Measurements from ENCODE around the gene SUMO2. TPM values are rescaled to one million over a fixed set of nuclear protein-coding genes. Genes with fewer than 3 reads are reported as not detected.
"Not testable (repeated sequence)": the region's sequence is repeated elsewhere in the genome, so short reads cannot be mapped to it uniquely, and the experiment has no call there.

The SUMO2 gene
- 100 to 1,000 TPM; 231 to 246 TPM for total RNA-seq
- long read RNA-seq, transcript SUMO2-202 (4 exons, 3,190 nt) = major isoform, 61 of 64 reads
- long read RNA-seq, partial matches to known transcripts = 0 of 64 reads
- long read RNA-seq, other reads (novel, unspliced or antisense) = 1 of 64 reads

DNA sequence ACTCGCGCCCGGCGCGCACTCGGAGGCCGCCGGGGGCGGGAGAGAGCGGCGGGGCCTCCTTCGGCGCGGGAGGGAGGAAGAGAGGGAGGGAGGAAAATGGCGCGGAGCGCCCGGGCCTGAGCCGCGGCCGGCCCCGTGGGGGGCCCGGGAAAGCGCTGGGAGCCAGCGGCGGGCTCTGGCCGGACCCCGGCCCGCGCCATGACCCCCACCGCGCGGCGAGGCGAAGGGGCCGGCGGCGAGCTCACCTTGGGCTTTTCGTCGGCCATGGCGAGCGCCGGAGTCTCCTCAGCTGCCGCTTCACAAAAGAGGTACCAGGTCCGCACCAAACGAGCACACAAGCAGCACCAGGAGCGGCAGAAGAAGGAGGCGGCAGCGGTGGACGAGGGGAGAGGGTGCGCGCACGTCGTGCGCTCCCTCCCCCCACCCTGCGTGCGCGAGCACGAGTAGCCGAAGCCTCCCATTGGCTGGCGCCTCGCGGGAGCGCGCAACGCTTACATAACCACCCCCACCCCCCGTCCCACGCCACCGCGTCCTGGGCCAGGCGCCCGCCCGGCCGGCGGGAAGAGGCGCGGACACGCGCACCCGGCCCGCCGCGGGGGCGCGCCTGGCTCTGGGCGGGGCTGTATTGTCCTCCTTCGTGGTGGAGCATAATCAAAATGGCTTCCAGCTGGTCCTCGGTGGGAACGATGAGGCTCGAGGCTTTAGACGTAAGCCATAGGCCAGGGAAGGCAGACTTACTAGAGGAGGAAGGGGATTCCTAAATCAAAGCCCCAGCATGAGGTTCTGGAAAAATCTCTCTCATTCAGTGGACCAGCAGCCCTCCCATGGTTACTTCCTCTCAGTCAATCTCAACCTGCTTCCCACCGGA is at the start of gene SUMO2:
TSS of gene SUMO2 (minus strand) at position 391 of the 868 bp plus-strand sequence. CDS start at position 266, 125 bp downstream.
- intact Hi-C loops (cut with DNase I) = no loop called here
- DNase-seq = peak; percentile 95
- ATAC-seq = peak; percentile 95 to 96

DNA sequence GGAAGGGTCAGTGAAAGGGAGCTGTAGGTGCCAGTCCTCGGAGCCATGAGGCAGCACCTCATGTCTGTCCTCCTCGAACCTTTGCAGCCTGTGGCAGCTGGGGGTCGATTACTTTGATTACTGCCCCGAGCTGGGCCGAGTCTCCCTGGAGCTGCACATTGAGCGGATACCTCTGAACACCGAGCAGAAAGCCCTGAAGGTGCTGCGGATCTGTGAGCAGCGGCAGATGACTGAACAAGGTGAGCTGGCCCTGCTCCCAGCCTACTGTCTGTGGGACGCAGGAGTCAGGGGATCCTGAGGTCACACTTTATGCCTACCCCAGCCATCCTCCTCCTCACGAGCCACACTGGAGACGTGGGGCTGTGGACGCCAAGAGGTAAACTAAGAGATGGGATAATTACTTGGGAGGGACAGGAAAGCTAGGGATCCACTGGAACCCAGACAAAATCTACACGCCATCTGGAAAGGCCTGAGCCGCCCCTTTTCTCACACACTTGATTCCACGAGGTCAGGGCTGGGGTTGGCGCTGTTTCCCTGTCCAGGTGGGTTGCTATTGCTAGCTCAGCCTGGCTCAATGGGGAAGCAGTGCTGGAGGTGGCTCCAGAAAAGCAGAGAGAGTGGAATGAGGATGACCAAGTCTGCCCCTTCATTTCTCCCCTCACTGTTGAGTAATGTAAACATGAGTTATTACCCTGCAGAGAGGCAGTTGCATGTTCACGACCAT is 49.1 kb upstream of the SUMO2 start:
- no peak for ATAC-seq
- intact Hi-C loops (cut with DNase I) = no loop called here
- DNase-seq = no peak

DNA sequence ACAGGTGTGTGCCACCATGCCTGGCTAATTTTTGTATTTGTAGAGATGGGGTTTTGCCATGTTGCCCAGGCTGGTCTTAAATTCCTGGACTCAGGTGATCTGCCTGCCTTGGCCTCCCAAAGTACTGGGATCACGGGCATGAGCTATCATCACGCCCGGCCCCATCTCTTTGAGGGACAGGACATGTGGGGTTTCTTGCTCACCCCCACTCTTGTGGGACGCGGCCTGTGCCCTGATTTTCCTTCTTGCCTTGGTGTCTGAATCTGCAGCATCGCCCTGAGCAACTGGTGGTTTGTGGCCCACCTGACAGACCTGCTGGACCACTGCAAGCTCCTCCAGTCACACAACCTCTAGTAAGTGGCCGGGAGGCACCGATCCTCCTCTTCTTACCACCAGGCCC is 48.3 kb upstream of the SUMO2 start:
- DNase-seq (no peak), ATAC-seq (no peak)
- intact Hi-C loops (cut with DNase I) = no loop called here

DNA sequence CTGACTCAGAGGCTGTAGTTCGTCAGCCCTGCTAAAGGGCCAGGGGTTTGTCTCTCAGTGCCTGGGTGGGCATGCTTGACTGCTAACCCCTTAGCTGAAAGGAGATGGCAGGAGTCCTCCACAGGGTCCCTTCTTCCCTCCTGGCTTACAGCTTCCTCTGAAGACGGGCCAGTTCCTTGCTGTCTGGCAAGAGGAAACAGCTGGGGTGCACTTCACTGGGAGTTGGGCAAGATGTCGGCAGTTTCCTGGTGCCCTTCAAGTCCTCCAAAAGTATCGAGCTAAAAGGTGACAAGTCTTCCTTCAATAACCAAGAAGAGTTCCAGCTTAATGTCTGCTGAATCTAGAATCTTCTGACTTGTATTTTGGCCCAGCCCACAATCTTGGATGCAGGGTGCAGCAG is 46.1 kb upstream of the SUMO2 start:
- ATAC-seq = peak; percentile 57 to 67
- DNase-seq = no peak
- intact Hi-C loops (cut with DNase I) = no loop called here

DNA sequence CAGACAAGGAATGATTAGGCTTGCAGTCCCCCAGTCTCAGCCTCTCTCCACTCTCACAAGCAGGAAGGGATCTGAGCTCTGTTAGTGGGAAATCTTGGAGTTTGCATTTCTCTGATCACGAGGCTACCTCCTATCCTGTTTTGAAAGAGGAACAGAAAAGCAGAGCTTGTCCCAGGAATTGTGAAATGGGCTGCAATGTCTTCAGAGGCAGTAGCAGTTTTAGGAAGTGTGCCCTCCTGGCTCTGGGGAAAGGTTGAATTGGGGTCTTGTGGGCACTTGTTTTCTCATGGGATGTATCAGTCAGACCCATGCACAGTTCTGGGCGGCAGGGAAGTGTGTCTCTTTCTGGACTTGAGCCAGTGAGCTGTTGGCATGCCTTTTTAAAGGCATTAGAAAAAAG is 45.5 kb upstream of the SUMO2 start:
- ATAC-seq = peak; percentile 71 to 76
- intact Hi-C loops (cut with DNase I) = no loop called here
- DNase-seq = no peak

DNA sequence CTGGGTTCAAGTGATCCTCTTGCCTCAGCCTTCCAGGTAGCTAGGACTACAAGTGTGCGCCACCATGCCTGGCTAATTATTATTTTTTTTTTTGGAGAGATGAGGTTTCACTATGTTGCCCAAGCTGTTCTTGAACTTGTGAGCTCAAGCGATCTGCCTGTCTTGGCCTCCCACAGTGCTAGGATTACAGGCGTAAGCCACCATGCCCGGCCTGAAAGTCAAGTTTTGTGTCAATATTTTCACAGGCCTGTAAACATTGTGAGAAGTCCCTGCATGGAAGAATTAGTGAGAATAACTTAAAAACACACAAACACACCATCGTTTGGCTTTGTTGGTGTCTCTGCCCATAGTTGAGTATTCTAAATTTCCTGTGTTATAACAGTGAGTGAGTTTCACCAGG is 45.0 kb upstream of the SUMO2 start:
- no peak for ATAC-seq
- intact Hi-C loops (cut with DNase I) = no loop called here
- no peak for DNase-seq

DNA sequence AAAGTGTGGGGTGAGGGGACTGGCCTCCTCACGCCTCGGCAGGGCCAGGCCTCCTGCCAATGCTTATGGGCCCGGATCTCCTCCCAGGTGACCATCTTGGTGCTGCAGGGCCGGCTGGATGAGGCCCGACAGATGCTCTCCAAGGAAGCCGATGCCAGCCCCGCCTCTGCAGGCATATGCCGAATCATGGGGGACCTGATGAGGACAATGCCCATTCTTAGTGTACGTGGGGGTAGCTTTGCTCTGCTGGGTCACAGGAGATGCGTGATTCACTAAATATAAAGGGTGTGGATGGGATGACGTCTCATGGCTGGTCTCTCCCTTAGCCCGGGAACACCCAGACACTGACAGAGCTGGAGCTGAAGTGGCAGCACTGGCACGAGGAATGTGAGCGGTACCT is 42.3 kb upstream of the SUMO2 start:
- DNase-seq = no peak
- no peak for ATAC-seq
- intact Hi-C loops (cut with DNase I) = no loop called here

DNA sequence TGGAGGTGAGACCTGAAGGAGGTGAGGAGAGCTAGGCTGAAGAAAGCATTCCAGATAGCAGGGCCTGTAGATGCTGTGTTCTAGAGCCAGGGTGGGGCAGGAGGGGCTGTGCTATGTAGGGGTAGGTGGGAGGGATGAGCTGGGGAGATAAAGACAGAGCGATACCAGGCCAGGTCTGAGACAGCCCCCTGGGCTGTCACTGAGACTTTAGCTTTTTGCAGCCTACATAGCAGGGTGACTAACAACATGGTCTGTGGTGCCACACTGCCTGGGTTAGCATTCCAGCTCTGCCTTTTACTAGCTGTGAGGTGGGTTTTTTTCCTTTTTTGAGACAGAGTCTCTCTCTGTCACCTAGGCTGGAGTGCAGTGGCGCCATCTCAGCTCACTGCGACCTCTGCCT is 37.1 kb upstream of the SUMO2 start:
- no peak for DNase-seq
- intact Hi-C loops (cut with DNase I) = no loop called here
- ATAC-seq = no peak

DNA sequence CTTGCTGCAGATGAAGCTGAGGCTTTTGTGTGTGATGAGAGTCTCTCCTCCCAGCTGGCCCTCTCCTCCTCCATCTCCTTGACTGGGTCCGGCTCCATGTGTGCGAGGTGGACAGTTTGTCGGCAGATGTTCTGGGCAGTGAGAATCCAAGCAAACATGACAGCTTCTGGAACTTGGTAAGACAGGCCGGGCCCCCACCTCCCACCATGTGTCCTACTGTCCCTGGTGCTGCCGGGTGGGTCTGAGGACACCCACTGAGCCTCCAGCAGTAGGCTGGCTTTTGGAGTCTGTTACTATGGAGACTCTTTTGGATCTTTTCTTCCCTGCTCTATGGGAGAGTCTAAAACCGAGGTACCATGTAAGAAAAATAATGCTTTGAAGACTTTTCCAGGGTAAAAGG is 35.4 kb upstream of the SUMO2 start:
- intact Hi-C loops (cut with DNase I) = no loop called here
- no peak for DNase-seq
- ATAC-seq = no peak

DNA sequence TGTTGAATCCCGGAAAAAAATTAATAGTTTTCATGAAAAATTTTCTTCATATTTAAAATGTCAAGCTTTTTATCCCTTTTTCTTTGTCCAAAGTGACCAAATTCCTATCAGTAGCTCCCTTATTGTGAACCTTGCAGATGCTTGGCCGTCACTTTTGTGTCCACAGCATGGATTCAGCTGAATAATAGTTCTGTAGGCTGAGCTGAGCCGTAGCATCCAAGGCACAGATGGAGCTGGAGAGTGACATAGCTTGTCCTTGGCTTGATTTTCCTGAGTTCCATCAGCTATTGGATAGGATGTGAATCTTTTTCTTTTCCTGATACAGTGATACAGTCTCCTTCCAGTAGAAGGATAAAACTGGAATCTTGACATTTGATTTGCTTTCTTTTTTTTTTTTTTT is 26.3 kb upstream of the SUMO2 start:
- ATAC-seq (no peak), DNase-seq (no peak)
- intact Hi-C loops (cut with DNase I) = loop anchor here in 1 of 2 donors (10.0 kb wide), 1 partner anchor 244 kb away; no protein-coding TSS in a partner anchor

DNA sequence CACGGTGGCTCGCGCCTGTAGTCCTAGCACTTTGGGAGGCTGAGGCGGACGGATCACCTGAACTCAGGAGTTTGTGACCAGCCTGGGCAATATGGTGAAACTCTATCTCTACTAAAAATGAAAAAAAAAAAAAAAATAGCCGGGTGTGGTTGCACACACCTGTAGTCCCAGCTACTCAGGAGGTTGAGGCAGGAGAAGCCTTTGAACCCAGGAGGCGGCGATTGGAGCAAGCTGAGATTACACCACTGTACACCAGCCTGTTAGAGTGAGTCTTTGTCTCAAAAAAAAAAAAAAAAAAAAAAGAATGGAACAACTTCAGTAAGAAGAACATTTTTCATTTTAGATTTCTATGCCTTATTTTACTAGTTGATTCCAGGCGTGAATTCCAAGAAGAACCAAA is 25.4 kb upstream of the SUMO2 start:
- intact Hi-C loops (cut with DNase I) = loop anchor here in 1 of 2 donors (10.0 kb wide), 1 partner anchor 243 kb away; no protein-coding TSS in a partner anchor
- no peak for DNase-seq
- no peak for ATAC-seq

DNA sequence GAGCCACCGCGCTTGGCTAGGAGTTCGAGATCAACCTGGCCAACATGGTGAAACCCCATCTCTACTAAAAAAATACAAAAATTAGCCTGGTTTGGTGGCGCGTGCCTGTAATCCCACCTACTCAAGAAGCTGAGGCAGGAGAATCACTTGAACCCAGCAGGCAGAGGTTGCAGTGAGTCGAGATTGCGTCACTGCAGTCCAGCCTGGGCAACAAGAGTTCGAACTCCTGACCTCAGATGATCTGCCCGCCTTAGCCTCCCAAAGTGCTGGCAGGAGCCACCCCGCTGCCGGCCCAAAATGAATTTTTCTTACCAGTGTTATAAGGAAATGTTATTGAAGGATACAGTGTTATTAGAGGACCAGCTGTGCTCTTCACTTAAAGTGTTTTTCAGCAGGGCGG is 25.0 kb upstream of the SUMO2 start:
- intact Hi-C loops (cut with DNase I) = loop anchor here in 1 of 2 donors (10.0 kb wide), 1 partner anchor 243 kb away; no protein-coding TSS in a partner anchor
- DNase-seq (no peak), ATAC-seq (no peak)

DNA sequence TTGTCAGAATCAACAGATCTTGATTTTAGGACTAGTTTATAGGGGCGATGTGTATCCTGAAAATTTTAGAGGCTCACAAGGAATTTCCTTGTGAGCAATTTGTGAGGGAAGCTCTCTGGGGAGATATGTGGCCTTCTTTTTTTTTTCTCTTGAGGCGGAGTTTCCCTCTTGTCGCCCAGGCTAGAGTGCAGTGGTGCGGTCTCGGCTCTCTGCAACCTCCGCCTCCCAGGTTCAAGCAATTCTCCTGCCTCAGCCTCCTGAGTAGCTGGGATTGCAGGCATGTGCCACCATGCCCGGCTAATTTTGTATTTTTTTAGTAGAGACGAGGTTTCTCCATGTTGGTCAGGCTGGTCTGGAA is 24.3 kb upstream of the SUMO2 start:
- ATAC-seq, DNase-seq: not testable (repeated sequence)
- intact Hi-C loops (cut with DNase I) = loop anchor here in 1 of 2 donors (10.0 kb wide), 1 partner anchor 242 kb away; no protein-coding TSS in a partner anchor

DNA sequence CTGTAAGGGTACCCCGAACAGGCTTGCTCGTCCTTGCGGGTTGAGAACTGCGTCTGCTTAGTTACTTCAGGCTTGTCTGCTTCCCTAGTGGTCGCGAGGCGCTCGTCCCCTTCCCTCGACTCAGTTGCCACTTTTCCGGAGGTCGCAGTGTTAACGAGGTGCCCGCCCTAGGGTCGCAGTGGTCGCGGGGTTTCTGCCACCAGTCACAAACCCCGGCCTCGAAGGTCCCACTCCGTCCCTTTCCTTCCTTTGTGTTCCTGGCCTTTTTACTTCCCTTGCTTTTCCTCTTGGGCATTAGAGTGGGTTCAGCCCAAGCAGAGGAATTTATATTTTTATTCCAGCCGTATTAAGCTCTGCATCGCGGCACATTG is 23.0 kb upstream of the SUMO2 start:
- intact Hi-C loops (cut with DNase I) = loop anchor here in 1 of 2 donors (10.0 kb wide), 1 partner anchor 241 kb away; no protein-coding TSS in a partner anchor
- DNase-seq (no peak), ATAC-seq (no peak)

DNA sequence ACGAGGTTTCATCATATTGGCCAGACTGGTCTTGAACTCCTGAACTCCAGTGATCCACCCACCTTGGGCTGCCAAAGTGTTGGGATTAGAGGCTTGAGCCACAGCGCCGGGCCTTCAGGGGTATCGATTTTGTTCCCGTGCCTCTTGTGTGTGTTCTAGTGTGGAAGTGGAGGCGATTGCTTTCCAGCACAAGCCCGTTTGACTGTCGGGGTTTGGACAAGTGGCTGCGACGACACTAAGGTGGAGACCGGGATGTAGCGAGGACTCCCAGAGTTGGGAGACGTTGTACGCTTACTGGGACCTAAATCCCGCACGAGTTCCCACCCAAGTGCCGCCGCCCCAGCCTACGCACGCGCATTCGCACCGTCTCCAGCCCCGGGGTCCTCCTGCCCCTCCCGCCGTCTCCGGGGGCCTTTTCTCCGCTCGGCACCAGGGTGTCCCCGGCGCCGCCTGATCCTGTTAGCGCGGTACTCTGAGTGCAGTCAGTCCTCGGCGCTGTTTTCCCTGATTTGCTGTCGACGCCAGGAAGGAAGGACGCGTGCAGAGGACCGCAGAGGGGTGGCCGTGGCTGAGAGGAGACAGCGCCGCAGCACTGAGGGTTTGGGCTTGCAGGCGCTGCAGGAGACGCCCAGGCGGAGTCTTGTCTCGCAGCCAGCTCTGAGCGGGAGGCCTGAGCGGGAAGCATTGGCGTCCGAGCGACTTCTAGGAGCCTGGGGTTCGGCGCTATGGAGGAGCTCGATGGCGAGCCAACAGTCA is 22.5 kb upstream of the SUMO2 start, which contains the start of gene NUP85:
TSS of gene NUP85 (plus strand) at position 643 of the 756 bp plus-strand sequence. CDS start at position 726, 83 bp downstream.
- intact Hi-C loops (cut with DNase I) = loop anchor here in 1 of 2 donors (10.0 kb wide), 1 partner anchor 240 kb away; no protein-coding TSS in a partner anchor
- DNase-seq (peak; percentile 95), ATAC-seq (peak; percentile 95 to 96)

DNA sequence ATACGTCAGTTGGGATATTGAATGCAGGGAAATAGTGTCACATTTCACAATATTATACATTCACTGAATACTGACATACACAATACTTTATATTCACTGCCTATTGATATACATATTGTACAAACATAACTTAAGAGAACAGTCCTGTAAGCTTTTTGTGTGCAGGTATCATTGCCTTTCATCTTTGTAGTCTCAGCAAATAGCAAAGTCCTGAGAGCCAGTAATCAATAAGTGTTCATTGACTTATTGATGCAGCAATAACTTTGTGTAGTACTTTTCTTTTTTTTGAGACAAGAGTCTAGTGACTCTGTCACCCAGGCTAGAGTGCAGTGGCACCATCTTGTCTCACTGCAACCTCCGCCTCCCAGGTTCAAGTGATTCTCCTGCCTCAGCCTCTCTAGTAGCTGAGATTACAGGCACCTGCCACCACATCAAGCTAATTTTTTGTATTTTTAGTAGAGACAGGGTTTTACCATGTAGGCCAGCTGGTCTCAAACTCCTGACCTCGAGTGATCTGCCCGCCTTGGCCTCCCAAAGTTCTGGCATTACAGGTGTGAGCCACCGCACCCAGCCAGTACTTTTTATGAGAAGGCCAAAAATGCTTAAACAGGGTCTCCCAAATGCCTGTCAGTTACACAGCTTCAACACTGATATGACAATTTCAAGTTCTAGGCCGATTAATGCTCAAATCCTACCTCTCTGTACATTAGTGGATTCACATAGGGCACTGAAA is 17.3 kb upstream of the SUMO2 start:
- intact Hi-C loops (cut with DNase I) = loop anchor here (2.0 to 10.0 kb wide), 3 partner anchors 85 to 238 kb away; no protein-coding TSS in a partner anchor
- no peak for ATAC-seq
- no peak for DNase-seq

DNA sequence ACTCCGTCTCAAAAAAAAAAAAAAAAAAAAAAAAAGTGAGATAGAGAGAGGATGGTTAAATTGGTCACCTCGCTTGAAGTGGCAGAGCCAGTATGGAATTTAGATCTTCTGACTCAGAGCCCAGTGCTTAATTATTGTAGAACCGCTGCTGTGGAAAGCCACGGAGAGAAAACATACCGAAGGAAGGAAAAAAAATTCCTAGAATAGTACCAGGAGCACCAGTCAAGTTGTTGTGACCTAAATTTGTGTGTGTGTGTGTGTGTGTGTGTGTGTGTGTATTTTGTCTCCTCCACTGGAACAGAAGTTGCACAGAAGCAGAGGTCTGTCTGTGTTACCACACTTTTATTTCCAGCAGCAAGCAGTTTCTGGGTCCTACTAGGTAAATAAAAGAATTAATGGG is 12.1 kb upstream of the SUMO2 start:
- intact Hi-C loops (cut with DNase I) = no loop called here
- DNase-seq (no peak), ATAC-seq (no peak)

DNA sequence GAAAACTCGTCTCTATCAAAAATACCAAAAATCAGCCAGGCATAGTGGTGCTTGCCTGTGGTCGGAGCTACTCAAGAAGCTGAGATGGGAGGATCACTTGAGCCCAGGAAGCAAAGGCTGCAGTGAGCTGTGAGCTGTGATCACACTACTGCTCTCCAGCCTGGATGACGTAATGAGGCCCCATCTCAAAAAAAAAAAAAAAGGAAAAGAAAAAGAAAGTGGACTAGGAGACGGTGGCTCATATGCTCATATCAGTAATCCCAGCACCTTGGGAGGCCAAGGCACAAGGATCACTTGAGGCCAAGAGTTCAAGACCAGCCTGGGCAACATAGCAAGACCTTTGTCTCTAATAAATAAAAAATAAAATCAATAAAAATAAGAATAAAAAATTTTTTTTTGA is 8.8 kb upstream of the SUMO2 start:
- intact Hi-C loops (cut with DNase I) = no loop called here

More for the DNA sequence above, 8.8 kb upstream of the SUMO2 start:
- DNase-seq (no peak), ATAC-seq (no peak)
